NCI-H226 (cell line): ENCODE measurements around the gene TNFSF12.

Experiments used
- DNase-seq: peaks from one replicate; pipeline ENCODE4 v3.0.0-alpha.2; 2015

Gene TNFSF12

DNA sequence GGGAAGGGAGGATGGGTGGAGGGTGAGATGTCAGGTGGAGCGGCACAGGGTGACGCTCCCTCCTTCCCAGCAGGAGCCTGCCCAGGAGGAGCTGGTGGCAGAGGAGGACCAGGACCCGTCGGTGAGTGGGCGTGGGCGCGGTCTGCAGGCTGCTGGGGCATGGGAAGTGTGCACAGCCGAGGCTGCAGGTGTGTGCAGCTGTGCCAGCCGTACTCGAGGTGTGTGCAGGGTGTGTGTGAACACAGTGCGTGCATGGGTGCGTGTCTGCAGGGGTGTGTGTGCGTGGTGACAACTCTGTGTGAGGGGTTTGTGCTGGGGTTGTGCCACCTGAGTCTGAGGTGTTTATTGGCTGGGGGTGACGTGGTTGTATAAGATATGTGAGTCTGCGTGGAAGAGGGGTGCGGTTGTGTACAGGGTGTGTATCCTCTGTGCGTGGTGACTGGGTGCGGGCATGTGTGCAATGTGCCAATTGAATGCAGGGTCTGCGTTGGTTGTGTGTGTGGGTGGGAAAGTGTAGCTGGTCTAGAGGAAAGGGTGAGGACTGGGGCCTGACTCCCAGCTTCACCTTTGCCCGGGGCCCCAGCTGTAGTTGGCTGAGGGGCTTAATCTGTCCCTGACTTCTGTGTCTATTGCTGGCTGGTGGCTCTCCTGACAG lies 670 bp downstream of the TNFSF12 start:
- DNase-seq: no peak

DNA sequence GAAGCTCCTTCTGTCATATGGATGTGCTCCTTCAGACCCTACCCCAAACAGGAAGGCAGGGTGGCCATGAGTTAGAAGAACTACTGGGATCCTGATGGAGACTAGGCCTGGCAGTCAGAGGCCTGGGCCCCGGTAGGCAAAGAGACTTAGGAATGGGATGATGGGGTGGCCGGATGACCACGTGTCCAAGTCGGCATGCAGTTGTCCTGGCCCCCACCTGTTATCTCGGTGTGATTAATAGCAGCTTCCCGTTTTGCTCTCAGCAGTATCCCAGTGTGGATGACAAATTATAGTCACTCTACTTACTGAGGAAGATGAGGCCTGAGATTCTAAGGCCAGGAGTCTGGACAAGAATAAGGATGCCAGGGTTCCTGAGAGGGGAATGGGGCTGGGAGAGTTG lies 1.5 kb downstream of the TNFSF12 start:
- DNase-seq: no peak

- DNase-seq: no peak
Observed at GRCh38 chr17:7551396-7551795, 2.5 kb downstream of the TNFSF12 start.

DNA sequence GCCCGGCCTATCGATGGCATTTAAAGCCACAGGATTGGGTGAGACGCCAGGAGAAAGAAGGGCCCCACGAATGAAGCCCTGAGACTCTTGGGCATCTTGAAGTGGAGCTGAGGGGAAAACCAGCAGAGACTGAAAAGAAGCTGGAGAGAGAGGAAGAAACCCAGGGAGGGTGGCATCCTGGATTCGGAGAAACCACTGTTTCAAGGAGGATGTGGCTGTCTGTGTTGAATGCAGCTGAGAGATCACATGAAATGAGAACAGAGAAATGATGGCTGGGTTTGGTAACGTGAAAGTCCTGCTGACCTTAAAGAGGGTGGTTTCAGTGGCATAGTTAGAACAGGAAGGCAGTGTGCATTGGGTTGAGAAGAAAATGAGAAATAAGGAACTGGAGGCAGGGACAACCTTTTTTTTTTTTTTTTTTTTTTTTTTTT lies 3.8 kb downstream of the TNFSF12 start:
- DNase-seq: no peak

DNA sequence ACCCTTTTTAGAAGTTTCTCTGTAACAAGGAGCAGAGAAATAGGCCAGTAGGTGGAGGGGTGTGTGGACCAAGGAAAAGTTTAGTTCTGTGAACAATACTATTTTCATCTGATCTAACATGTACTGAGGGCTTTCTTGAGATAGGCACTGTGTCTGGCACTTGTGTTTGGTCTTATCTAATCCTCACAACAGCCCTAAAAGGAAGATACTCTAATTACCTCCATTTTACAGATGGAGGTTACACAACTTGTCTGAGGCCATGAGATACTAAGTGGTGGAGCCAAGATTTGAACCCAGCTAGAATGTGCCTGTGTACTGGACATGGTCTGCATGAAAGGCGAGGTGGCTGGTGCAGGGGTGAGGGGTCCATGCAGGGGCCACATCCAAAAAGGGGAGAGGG lies 4.5 kb downstream of the TNFSF12 start:
- no peak for DNase-seq

- DNase-seq: no peak
Observed at GRCh38 chr17:7555320-7555948, 6.6 kb downstream of the TNFSF12 start.

- DNase-seq: no peak
Observed at GRCh38 chr17:7556627-7557026, 7.8 kb downstream of the TNFSF12 start.

DNA sequence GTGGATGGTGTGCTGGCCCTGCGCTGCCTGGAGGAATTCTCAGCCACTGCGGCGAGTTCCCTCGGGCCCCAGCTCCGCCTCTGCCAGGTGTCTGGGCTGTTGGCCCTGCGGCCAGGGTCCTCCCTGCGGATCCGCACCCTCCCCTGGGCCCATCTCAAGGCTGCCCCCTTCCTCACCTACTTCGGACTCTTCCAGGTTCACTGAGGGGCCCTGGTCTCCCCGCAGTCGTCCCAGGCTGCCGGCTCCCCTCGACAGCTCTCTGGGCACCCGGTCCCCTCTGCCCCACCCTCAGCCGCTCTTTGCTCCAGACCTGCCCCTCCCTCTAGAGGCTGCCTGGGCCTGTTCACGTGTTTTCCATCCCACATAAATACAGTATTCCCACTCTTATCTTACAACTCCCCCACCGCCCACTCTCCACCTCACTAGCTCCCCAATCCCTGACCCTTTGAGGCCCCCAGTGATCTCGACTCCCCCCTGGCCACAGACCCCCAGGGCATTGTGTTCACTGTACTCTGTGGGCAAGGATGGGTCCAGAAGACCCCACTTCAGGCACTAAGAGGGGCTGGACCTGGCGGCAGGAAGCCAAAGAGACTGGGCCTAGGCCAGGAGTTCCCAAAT lies 8.4 kb downstream of the TNFSF12 start:
- no peak for DNase-seq

- peak; percentile 68 for DNase-seq
Observed at GRCh38 chr17:7557775-7558543, 9.1 kb downstream of the TNFSF12 start.

DNA sequence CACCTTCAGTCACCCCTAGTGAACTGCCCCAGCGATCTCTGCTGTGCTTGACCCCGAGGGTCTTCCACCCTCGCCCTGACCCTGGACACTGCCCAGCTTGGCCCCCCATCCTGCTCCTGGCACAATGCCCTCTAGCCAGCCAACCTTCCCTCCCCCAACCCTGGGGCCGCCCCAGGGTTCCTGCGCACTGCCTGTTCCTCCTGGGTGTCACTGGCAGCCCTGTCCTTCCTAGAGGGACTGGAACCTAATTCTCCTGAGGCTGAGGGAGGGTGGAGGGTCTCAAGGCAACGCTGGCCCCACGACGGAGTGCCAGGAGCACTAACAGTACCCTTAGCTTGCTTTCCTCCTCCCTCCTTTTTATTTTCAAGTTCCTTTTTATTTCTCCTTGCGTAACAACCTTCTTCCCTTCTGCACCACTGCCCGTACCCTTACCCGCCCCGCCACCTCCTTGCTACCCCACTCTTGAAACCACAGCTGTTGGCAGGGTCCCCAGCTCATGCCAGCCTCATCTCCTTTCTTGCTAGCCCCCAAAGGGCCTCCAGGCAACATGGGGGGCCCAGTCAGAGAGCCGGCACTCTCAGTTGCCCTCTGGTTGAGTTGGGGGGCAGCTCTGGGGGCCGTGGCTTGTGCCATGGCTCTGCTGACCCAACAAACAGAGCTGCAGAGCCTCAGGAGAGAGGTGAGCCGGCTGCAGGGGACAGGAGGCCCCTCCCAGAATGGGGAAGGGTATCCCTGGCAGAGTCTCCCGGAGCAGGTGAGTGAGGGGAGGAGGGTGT lies 9.9 kb downstream of the TNFSF12 start, which contains the start of gene TNFSF13:
Gene TNFSF13 (plus strand): TSS at position 207 of the 776 bp plus-strand sequence. CDS start 290 bp downstream, at position 497.
- DNase-seq: no peak

GRCh38 chr17:7559320-7560171 lies 10.7 kb downstream of the TNFSF12 start:
- DNase-seq: no peak

GRCh38 chr17:7560172-7561027 lies 11.5 kb downstream of the TNFSF12 start:
- peak; percentile 53 for DNase-seq

DNA sequence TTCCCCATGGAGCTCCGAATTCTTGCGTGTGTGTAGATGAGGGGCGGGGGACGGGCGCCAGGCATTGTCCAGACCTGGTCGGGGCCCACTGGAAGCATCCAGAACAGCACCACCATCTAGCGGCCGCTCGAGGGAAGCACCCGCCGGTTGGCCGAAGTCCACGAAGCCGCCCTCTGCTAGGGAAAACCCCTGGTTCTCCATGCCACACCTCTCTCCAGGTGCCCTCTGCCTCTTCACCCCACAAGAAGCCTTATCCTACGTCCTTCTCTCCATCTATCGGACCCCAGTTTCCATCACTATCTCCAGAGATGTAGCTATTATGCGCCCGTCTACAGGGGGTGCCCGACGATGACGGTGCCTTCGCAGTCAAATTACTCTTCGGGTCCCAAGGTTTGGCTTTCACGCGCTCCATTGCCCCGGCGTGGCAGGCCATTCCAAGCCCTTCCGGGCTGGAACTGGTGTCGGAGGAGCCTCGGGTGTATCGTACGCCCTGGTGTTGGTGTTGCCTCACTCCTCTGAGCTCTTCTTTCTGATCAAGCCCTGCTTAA lies 12.2 kb downstream of the TNFSF12 start:
- peak; percentile 76 for DNase-seq

DNA sequence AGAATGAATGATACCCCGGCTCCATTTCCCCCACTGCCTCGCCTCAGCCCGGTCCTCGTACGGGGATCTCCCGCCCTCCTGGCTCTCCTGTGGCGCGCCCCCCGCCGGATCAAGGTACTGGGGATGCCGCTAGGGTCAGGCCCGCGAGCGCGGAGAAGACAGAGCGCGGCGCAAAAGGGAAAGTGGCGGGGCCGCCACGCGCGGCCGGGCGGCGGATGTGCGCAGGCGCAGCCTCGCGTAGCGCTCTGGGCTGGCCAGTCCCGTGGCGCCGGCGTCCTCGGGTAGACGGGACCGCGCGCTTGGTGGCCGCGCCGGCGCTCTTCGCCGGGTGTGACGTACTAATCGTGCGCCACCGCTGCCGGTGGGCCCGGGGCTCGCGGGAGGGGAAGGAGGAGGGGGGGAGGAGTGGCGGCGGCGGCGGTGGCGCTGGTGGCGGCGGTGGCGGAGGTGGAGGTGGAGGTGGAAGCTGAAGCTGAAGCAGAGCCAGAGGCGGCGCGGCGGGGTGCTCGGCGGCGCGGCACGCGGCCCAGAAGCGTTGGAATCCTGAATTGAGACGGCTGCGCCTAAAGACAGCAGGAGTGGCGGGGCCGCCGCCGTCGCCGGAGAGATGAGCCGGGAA lies 12.8 kb downstream of the TNFSF12 start, which contains the start of gene SENP3:
Gene SENP3 (plus strand): TSS at position 331 of the 619 bp plus-strand sequence. CDS start 1,158 bp downstream, outside the sequence.
- peak; percentile 86 for DNase-seq

DNA sequence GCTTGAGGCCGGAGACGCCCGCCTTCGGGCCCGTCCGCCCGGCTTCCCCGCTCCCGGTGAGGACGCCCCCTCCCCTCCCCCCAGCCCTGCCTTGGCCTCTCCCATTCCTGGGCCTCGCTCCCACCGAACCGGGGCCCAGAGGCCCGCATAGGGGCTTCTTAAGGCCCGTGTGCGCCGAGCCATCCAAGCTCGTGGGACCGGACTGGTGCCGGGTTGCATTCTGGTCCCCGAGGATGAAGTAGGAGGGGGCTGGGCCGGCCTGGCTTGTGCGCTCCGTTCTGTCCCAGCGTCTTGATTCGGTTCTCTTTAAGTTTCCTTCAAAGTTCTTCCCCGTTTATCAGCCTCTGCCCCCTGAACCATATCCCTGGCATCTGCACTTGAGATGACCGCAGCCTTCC lies 13.3 kb downstream of the TNFSF12 start:
- no peak for DNase-seq

GRCh38 chr17:7563115-7563869 lies 14.4 kb downstream of the TNFSF12 start:
- no peak for DNase-seq

DNA sequence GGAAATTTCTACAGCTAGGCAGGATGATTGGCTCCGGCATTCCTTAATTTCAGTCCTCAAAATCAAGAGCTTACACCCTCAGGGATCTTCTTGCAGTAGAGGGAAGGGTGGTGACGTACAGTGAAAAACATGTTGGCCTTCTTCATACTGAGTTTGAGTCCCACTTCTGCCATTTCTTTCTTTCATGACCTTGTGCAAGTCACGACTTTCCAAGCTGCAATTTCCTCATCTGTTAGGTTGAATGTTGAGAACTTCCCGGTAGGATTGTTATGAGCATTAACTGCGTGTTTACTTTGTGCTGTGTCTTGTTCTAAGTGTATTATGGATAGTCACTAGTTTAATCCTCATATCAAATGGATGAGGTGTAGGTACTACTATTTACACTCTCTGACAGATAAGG lies 20.7 kb downstream of the TNFSF12 start:
- DNase-seq: no peak

GRCh38 chr17:7570351-7570750 lies 21.5 kb downstream of the TNFSF12 start:
- no peak for DNase-seq

DNA sequence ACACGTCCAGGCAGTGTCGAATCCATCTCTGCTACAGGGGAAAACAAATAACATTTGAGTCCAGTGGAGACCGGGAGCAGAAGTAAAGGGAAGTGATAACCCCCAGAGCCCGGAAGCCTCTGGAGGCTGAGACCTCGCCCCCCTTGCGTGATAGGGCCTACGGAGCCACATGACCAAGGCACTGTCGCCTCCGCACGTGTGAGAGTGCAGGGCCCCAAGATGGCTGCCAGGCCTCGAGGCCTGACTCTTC lies 23.4 kb downstream of the TNFSF12 start:
- peak; percentile 99 for DNase-seq
